ENCODE data around the gene ITGAD. TPM values are rescaled to one million over a fixed set of nuclear protein-coding genes. Genes with fewer than 3 reads are reported as not detected.

ITGAD gene
- total and polyA plus RNA-seq, 2 of the 13 experiments (the other 11 are each of a cell fraction or from before 2014, with no cell fraction given): not detected

- peak; percentile 85; the same call in 1 of the 2 replicates for TF ChIP-seq ZNF280D (CRISPR knock-in tag; IDR thresholded peaks at IDR 0.05)
- TF ChIP-seq ASH2L (IDR thresholded peaks at IDR 0.05; ENCODE audit: insufficient read length, low read depth, low read length): no peak
- TF ChIP-seq ZBTB39 (CRISPR knock-in tag; IDR thresholded peaks at IDR 0.05): peak; percentile 73
- TF ChIP-seq MAF1 (CRISPR knock-in tag; IDR thresholded peaks at IDR 0.05; ENCODE audit: borderline replicate concordance): peak; percentile 41; the same call in 1 of the 2 replicates
- TF ChIP-seq MTA3 (CRISPR knock-in tag; IDR thresholded peaks at IDR 0.05): no peak
- peak; percentile 97 for TF ChIP-seq E2F2 (CRISPR knock-in tag; IDR thresholded peaks at IDR 0.05; ENCODE audit: borderline replicate concordance)
- peak; percentile 67 for TF ChIP-seq ZBTB34 (CRISPR knock-in tag; IDR thresholded peaks at IDR 0.05)
- TF ChIP-seq ZNF430 (CRISPR knock-in tag; IDR thresholded peaks at IDR 0.05): peak; percentile 93; the same call in 1 of the 2 replicates
- peak; percentile 98 for TF ChIP-seq CSRNP1 (CRISPR knock-in tag; IDR thresholded peaks at IDR 0.05)
- peak; percentile 85 for TF ChIP-seq GABPA (IDR thresholded peaks at IDR 0.05; ENCODE audit: low read depth, low read length)
- TF ChIP-seq GABPA (CRISPR knock-in tag; IDR thresholded peaks at IDR 0.05; ENCODE audit: low read depth): peak; percentile 95
- peak; percentile 94 for TF ChIP-seq BCL3 (CRISPR knock-in tag; IDR thresholded peaks at IDR 0.05)
- peak; percentile 80; the same call in 1 of the 2 replicates for TF ChIP-seq ZNF510 (CRISPR knock-in tag; IDR thresholded peaks at IDR 0.05; ENCODE audit: low read depth)
- TF ChIP-seq ZSCAN31 (CRISPR knock-in tag; IDR thresholded peaks at IDR 0.05; ENCODE audit: low read depth): no peak; the same call in 1 of the 2 replicates
- TF ChIP-seq ZNF335 (CRISPR knock-in tag; IDR thresholded peaks at IDR 0.05): peak; percentile 85; the same call in 1 of the 2 replicates
- TF ChIP-seq TOPORS (CRISPR knock-in tag; IDR thresholded peaks at IDR 0.05): no peak; the same call in 1 of the 2 replicates
- no peak for TF ChIP-seq CHD4 (IDR thresholded peaks at IDR 0.05; ENCODE audit: borderline replicate concordance, low read length)
Measured at GRCh38 chr16:31458844-31459686, 65.9 kb downstream of the ITGAD start, which contains the start of gene ARMC5 (continued).

Measured in HepG2 (cell line).